ENCODE data around the gene PIK3R1. TPM values are rescaled to one million over a fixed set of nuclear protein-coding genes. Genes with fewer than 3 reads are reported as not detected.

PIK3R1 gene
- total and polyA plus RNA-seq, 10 donors, result 4.9 to 200 (median 108) TPM

GRCh38 chr5:68332556-68332955 is 117.0 kb downstream of the PIK3R1 start:
- Histone ChIP-seq H3K9me3 (no peaks in the 10 kb centered on the region), H3K27me3 (replicated peaks in 1 of 7) (no peaks in the 10 kb centered on the region), H3K4me3 (no peak overlapping the region), H3K4me1 (peaks cover 5 to 36% (median 22%) of the 10 kb centered on the region in 6 donors), H3K27ac (peak overlapping the region in 2 of 8 donors; percentile 72), H3K36me3 (no peaks in the 10 kb centered on the region)
- TF ChIP-seq POLR2A (IDR thresholded peaks at IDR 0.05), result no peak
- no peak for TF ChIP-seq CTCF (IDR thresholded peaks at IDR 0.05 in 8 of 11, conservative IDR thresholded peaks at IDR 0.05 in 3 of 11)
- no peak for TF ChIP-seq POLR2AphosphoS5 (IDR thresholded peaks at IDR 0.05)
- intact Hi-C loops (cut with DNase I; ENCODE audit: low total_unique reads), result no loop called here
- no peak for DNase-seq
- WGBS, 5 donors, result 29 to 53% (median 36%) methylated on average over 1 of the region's 1 CpG

GRCh38 chr5:68333649-68334552 is 118.3 kb downstream of the PIK3R1 start:
- Histone ChIP-seq H3K27ac (no peak overlapping the region), H3K27me3 (replicated peaks in 1 of 7) (no peaks in the 10 kb centered on the region), H3K4me1 (peaks cover 5 to 36% (median 22%) of the 10 kb centered on the region in 6 donors), H3K9me3 (no peaks in the 10 kb centered on the region), H3K4me3 (no peak overlapping the region), H3K36me3 (no peaks in the 10 kb centered on the region)
- WGBS, 5 donors, result 80 to 97% (median 95%) methylated on average over 2 of the region's 2 CpGs
- TF ChIP-seq CTCF (IDR thresholded peaks at IDR 0.05 in 8 of 11, conservative IDR thresholded peaks at IDR 0.05 in 3 of 11), result no peak
- TF ChIP-seq POLR2AphosphoS5 (IDR thresholded peaks at IDR 0.05), result no peak
- TF ChIP-seq POLR2A (IDR thresholded peaks at IDR 0.05), result no peak
- intact Hi-C loops (cut with DNase I; ENCODE audit: low total_unique reads), result no loop called here
- DNase-seq, result no peak

DNA sequence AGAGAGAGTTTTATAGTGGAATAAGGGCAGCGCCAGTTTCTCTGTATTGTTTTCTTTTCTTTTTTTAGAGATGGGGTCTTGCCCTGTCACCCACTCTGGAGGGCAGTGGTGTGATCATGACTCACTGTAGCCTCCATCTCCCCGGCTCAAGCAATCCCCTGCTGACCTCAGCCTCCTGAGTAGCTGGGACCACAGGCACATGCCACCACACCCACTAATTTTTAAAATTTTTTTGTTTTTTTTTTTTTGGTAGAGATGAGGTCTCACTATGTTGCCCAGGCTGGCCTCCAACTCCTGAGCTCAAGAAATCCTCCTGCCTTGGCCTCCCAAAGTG is 119.0 kb downstream of the PIK3R1 start:
- no peaks in the 10 kb centered on the region for H3K27me3 ChIP-seq (replicated peaks in 1 of 7)
- no peaks in the 10 kb centered on the region for H3K36me3 ChIP-seq
- H3K4me3 ChIP-seq, result no peak overlapping the region
- peaks cover 5 to 35% (median 22%) of the 10 kb centered on the region in 6 donors for H3K4me1 ChIP-seq
- no peak for DNase-seq
- H3K9me3 ChIP-seq, result no peaks in the 10 kb centered on the region
- no peak overlapping the region for H3K27ac ChIP-seq
- WGBS, 5 donors, result 82 to 95% (median 93%) methylated on average over 2 of the region's 2 CpGs
- no peak for TF ChIP-seq POLR2A (IDR thresholded peaks at IDR 0.05)
- TF ChIP-seq POLR2AphosphoS5 (IDR thresholded peaks at IDR 0.05), result no peak
- no peak for TF ChIP-seq CTCF (IDR thresholded peaks at IDR 0.05 in 8 of 11, conservative IDR thresholded peaks at IDR 0.05 in 3 of 11)
- intact Hi-C loops (cut with DNase I; ENCODE audit: low total_unique reads), result no loop called here

DNA sequence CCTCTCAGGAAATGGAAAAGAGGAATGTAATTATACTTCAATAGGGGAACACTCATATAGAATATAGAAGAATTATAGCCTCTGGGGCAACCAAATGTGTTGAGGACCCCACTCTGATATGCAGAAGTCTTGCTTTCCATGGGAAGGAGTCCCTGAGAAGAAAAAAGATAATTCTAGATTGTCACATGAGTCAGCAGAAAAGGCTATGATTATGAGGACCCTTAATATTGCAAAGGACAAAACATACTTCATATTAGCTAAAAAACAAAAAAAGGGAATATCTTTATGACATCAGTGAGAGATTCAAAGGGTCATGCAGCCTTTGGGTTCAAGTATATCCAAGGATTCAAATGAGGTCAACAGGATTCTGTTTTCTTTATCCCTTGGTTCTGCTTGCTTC is 119.5 kb downstream of the PIK3R1 start:
- intact Hi-C loops (cut with DNase I; ENCODE audit: low total_unique reads), result no loop called here

More for the DNA sequence above, 119.5 kb downstream of the PIK3R1 start:
- TF ChIP-seq POLR2A (IDR thresholded peaks at IDR 0.05) (no peak), CTCF (IDR thresholded peaks at IDR 0.05 in 8 of 11, conservative IDR thresholded peaks at IDR 0.05 in 3 of 11) (no peak), POLR2AphosphoS5 (IDR thresholded peaks at IDR 0.05) (no peak)
- no peaks in the 10 kb centered on the region for H3K9me3 ChIP-seq
- no peaks in the 10 kb centered on the region for H3K27me3 ChIP-seq (replicated peaks in 1 of 7)
- no peak overlapping the region for H3K4me3 ChIP-seq
- no peaks in the 10 kb centered on the region for H3K36me3 ChIP-seq
- H3K27ac ChIP-seq, result no peak overlapping the region
- peaks cover 5 to 29% (median 22%) of the 10 kb centered on the region in 6 donors for H3K4me1 ChIP-seq
- no peak for DNase-seq
